ENCODE results near the gene EPHA3. TPM values are rescaled to one million over a fixed set of nuclear protein-coding genes. Genes with fewer than 3 reads are reported as not detected.

The EPHA3 gene
- 7.6 and 9.4 TPM in 2 replicates for total RNA-seq

DNA sequence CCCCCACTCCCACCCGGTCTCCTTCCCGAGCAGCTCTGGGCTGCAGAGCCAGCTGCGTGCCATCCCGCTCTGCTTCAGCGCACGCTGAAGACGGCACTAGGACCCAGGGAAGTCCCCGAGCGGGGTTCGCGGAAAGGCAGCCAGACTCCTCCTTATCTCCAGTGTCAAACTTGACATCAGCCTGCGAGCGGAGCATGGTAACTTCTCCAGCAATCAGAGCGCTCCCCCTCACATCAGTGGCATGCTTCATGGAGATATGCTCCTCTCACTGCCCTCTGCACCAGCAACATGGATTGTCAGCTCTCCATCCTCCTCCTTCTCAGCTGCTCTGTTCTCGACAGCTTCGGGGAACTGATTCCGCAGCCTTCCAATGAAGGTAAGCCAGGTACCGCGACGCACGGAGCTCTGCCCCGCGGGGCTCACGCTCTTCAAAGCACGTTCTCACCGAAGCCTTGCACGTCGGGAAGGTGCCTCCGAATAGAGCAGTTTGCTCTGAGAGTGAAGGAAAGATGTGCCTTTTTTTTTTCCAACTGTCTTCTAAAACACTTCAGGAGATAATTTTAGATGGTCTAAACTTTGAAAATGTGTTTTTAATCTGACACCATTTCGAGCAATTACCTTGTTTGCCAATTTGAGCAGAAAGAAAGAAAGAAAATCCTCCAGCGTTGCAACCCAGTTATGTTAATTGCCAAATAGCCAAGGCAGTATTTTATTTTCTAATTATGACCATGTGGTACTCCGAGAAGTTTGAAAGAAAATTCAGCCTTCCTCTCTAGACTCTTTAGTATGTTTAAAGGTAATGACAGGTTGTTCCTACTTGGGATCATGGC, at the start of gene EPHA3:
Gene EPHA3 (plus strand): TSS at position 161 of the 830 bp plus-strand sequence. CDS start 128 bp downstream, at position 289.

All from cardiac ventricle fibroblast (primary cell).